ENCODE results near the gene NRARP.

- TF ChIP-seq RAD21 (IDR thresholded peaks at IDR 0.05; ENCODE audit: low read depth) (no peak), TAF1 (IDR thresholded peaks at IDR 0.05; ENCODE audit: low read depth) (no peak), EP300 (IDR thresholded peaks at IDR 0.05; ENCODE audit: borderline replicate concordance) (no peak), CEBPB (IDR thresholded peaks at IDR 0.05) (no peak), FOXM1 (IDR thresholded peaks at IDR 0.05; ENCODE audit: borderline replicate concordance, low read depth) (no peak), YY1 (IDR thresholded peaks at IDR 0.05; ENCODE audit: low read depth) (no peak), USF1 (IDR thresholded peaks at IDR 0.05) (no peak)
These were observed 28.3 kb downstream of the NRARP start for GRCh38 chr9:137273611-137274320.
